Hepatocyte (in vitro differentiated cells): Measurements from ENCODE around the gene NECAB3.
"Not testable (repeated sequence)": the region's sequence is repeated elsewhere in the genome, so short reads cannot be mapped to it uniquely, and the experiment has no call there.

Source experiments
- CTCF ChIP-seq: fragments of 200-600 bp; sonication (generic); IDR thresholded peaks from 2 replicates; pipeline ENCODE4 v1.5.1; 2016; ENCODE audit warnings: antibody characterized with exemption, mild to moderate bottlenecking; ENCODE audit not compliant: poor library complexity
- EZH2 ChIP-seq: fragments of 200-600 bp; sonication (generic); IDR thresholded peaks from 2 replicates; pipeline ENCODE4 v1.6.1; 2016; ENCODE audit warnings: antibody characterized with exemption, mild to moderate bottlenecking, borderline replicate concordance

- TF ChIP-seq CTCF, EZH2: not testable (repeated sequence)
These were observed 26.6 kb upstream of the NECAB3 start for GRCh38 chr20:33700696-33701441.
